Stromal cell of bone marrow (primary cell): ENCODE measurements around the gene NAP1L4.

Experiments
- DNase-seq: peaks from one replicate; pipeline ENCODE4 v3.0.0-alpha.2; 2012; ENCODE audit warnings: low read depth

NAP1L4 gene

DNA sequence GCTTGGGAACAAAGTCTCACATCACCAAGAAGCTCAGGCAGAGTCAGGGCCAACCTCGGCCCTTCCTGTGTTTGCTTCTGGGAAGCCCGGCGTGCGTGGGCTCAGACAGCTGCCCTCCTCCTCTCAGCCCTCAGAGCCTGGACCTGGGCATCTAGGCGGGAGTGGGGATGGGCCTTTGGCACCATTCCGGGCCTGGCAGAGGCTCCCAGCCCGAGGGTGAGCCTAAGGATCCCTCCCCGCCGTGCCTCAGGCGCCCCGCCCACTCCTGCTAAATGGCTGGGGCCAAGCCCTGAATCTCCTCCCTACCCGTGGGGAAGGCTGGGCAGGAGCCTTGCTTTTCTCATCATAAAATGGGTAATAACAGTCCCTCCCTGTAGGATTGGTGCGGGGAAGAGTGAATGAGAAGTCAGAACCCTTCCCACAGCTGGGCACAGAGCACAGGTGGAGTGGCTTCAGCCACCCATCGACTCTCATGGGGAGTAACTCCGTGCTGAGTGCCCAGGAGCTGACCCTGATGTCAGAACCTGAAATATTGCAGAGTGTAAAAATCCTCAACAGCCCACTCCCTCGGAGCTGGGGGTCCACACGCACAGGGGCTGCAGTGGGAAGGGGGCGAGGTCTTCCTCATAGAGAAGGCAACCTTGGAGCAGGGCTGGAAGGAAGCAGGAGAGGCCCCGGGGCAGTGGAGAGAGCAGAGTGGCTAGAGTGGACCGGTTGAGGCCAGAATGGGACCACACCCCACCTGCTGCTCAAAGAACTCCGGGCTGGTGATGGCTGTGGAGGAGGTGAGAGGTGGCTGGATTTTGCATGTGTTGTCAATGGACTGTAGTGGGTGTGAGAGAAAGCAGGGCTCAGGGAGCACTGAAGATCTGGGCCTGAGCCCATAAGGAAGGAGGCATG, 87.7 kb downstream of the NAP1L4 start:
- no peak for DNase-seq

GRCh38 chr11:2903672-2904011, 88.5 kb downstream of the NAP1L4 start:
- no peak for DNase-seq

GRCh38 chr11:2902784-2903671, 89.1 kb downstream of the NAP1L4 start:
- no peak for DNase-seq

DNA sequence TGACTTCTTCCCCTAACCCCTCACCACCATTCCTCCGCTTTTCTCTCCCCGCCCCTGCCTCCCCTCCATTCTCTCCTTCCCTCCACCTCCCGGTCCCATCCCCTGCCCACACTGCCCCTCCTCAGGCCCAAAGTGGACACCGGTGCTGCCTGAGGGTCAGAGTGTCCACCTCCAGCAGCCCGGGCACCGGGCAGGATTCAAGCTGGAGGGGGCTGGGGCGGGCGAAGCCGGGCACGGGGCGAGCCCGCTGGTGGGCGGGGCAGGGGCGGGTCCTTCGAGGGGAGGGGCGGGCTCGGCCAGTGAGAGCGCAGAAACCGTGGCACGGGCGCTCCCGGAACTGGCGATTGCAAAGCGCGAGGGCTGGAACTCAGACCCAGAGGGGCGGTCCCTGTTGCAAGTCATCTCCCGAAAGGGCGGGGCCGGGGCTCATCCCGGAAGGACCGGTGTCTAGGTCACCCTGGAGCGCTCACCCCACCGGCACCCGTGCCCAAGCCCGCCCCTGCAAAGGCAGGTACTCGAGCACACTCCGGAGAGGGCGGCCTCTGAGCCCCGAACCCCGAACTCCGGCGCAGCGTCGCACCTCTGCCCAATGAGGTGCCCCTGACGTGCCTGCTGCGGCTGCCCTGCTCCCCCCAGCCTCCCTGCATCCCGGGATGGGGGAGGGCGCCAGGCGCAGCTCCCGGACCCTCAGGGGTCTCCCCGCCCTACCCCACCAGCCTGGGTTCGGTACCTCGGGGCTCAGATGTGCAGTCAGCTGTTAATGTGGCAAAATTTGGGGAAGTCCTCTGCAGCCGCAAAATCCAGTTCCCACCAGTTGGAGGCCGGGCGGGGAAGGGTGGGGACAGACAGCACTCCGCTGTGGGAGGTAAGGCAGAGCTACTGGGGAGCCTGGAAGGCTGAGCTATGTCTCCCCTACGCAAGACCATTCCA, 90.0 kb downstream of the NAP1L4 start:
- DNase-seq: peak; percentile 83

- DNase-seq: no peak
Measured at GRCh38 chr11:2901196-2901796, 90.8 kb downstream of the NAP1L4 start.

DNA sequence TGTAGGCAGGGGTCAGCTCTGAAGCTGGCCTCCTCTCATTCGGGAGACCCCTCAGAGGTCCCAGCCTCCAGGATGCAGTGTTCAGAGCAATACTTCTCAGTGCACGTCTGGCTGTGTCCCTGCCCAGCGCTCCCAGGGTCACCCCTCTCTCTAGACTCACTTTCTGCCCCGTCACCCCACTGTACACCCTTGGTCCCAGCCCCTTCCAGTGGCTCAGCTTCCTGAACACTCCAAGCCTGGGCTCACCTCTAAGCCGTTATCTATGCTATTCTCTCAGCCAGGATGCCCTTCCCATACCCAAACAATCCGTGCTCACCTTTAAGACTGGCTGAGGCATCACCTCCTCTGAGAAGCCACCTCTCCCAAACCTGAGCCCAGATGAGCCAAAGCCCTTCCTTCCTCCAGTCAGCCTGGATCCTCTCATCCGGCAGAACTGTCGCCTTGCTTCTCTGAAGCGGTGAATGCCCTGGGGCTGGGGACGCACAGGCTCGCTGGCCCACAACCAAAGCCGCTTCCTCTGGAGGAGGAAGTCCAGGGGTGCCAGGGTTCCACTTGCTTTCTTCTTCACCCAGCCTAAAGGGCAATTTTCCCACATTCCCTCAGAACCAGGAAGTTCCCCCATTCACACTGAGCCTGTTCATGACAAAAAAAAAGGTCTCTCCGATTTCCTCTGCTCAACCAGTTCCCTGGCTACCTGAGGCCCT, 92.9 kb downstream of the NAP1L4 start:
- DNase-seq: no peak

GRCh38 chr11:2898366-2899079, 93.6 kb downstream of the NAP1L4 start:
- DNase-seq: peak; percentile 79

GRCh38 chr11:2897048-2897447, 95.1 kb downstream of the NAP1L4 start:
- no peak for DNase-seq

- DNase-seq: no peak
Measured at GRCh38 chr11:2896047-2896446, 96.1 kb downstream of the NAP1L4 start.
